ENCODE measurements around the gene MIGA2. TPM values are rescaled to one million over a fixed set of nuclear protein-coding genes. Genes with fewer than 3 reads are reported as not detected.
A peak's percentile ranks its signal among the peaks of the same experiment; 100 is the strongest.

Gene MIGA2
- total RNA-seq, 1 donor: 20.6 TPM

DNA sequence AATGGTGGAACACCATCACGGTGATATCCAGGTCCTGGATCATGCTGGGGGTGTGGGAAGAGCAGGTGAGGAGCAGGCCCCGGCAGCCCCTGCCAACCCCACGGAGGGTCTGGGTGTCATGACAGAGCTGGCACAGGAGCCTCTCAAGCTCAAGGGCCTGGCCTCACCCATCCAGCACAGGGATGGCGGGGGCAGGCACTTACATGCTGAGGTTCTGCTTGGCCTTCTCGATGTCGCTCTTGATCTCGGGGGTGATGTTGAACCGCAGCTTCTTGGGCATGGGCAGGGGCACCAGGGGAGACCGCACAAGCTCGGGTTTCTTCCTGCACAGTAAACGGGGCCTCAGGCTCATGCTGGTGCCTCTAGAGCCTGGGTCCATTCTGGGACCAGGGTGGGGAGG is 61.9 kb downstream of the MIGA2 start:
- H3K4me3 ChIP-seq (ENCODE audit: low read depth, low read length): no peak overlapping the region
- TF ChIP-seq, protein P1, sequence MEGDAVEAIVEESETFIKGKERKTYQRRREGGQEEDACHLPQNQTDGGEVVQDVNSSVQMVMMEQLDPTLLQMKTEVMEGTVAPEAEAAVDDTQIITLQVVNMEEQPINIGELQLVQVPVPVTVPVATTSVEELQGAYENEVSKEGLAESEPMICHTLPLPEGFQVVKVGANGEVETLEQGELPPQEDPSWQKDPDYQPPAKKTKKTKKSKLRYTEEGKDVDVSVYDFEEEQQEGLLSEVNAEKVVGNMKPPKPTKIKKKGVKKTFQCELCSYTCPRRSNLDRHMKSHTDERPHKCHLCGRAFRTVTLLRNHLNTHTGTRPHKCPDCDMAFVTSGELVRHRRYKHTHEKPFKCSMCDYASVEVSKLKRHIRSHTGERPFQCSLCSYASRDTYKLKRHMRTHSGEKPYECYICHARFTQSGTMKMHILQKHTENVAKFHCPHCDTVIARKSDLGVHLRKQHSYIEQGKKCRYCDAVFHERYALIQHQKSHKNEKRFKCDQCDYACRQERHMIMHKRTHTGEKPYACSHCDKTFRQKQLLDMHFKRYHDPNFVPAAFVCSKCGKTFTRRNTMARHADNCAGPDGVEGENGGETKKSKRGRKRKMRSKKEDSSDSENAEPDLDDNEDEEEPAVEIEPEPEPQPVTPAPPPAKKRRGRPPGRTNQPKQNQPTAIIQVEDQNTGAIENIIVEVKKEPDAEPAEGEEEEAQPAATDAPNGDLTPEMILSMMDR (IDR thresholded peaks at IDR 0.05; ENCODE audit: insufficient read depth, low read length): no peak
- DNase-seq (ENCODE audit: low read depth): no peak

DNA sequence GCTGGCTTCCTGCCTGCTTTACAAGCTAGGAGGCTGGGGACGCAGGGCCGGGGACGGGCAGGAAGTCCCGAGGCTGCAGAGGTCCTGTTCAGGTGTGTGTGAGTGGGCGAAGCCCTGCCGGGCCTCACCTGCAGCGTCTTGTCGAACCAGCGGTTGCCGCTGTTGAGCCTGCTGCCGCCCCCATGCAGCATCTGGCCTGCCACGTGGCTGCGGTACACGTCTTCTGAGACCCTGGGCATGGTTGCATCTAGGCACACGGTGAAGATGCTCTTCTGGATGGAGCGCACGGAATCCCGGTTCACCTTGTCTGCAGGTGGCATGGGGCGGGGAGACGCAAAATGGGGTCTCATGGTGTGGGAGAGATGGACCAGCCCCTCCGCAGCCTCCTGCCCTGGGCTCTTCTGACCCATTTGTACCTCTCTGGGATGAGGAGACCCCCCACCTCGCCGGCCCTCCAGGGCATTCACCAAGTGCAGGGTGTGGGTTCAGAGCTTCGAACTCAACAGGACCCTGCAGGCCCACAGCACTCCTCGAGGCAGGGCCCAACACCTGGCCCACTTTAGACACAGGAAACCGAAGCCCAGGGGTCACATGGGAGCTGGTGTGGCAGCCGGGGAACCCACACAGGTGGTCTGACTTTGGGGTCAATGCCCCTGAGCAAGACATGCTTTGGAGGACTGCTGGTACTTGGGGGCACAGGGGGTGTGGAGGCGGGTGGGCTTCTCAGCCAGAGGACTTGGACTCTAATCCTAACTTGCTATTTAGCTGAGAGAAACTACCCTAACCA is 64.2 kb downstream of the MIGA2 start:
- DNase-seq (ENCODE audit: low read depth): no peak
- no peak overlapping the region for H3K4me3 ChIP-seq (ENCODE audit: low read depth, low read length)
- TF ChIP-seq, protein P1 (IDR thresholded peaks at IDR 0.05; ENCODE audit: insufficient read depth, low read length): no peak

DNA sequence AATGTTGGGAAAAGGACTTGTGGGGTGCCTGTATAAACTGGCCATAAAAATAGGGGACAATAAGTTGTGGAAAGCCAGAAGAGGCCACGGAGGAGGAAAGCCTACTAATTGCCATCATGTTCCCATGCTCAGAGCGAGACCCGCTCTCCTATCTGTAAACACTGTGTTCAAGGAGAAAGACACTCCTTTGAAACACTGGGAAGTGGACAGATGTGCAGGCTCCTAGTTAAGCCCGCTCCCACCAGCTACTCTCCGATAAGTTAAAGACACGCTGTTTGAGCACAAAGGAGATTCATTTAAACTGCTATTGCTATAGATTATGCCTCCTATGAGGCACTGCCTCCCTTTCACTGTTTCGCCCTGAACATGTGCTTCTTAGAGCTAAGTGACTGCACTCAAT is 64.9 kb downstream of the MIGA2 start:
- no peak overlapping the region for H3K4me3 ChIP-seq (ENCODE audit: low read depth, low read length)
- DNase-seq (ENCODE audit: low read depth): no peak
- TF ChIP-seq, protein P1 (IDR thresholded peaks at IDR 0.05; ENCODE audit: insufficient read depth, low read length): no peak

DNA sequence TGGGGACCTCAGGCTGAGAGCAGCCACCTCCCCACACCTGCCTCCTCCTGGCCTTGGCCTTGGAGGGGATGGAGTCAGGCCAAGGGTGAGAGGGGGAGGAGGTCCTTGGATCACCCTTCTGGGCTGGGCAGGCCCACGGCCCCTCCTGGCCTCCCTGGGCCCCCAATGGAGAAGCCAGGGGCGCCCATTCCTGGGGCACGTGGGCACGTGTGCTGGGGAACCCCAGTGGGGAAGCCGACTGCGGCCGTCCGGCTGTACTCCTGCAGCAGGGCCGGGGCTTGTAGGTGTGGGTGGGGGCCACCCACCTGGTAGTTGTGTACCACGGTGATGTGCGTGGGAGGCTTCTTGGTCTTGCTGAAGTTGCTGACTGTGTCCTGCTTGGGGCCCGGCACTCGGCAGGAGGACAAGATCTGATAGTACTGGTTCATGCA is 65.7 kb downstream of the MIGA2 start:
- no peak overlapping the region for H3K4me3 ChIP-seq (ENCODE audit: low read depth, low read length)
- TF ChIP-seq, protein P1 (IDR thresholded peaks at IDR 0.05; ENCODE audit: insufficient read depth, low read length): no peak
- DNase-seq (ENCODE audit: low read depth): no peak

DNA sequence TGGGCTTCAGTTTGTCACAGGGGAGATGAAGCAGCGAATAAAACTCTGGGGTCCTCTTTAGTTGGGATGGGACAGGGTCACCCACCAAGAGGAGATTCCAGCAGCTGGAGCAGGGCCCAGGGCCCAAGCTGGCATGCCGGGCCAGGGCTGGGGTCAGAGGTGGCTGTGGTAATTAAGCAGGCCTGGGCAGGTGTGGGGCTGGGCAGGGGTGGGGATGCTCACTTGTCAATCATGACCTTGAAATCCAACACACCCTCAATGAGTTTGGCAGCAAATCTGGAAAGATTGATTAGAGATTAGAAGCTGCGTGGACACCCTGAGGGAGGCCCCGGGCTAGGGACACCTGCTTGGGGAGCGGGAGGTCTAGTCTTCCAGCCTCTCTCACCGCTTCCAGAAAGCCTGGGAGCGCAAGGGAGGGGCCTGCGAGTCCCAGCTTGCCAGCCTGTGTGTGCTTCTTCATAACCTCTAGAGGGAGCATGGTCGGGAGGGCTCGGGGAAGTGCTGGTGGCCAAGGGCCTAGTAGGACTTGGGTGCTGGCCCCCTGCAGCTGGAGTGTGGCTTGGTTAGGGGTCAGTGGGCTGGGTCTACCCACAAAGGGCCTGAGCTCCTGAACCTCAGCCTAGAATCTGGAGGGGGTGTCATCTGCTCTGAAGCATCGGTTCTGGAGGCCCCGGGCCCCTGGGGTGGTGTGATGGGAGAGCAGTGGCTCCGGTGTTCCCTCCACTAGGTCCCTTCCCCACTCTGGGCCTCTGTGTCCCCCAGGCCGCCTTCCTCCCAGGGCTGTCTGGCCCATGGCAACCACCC is 66.6 kb downstream of the MIGA2 start:
- H3K4me3 ChIP-seq (ENCODE audit: low read depth, low read length): no peak overlapping the region
- DNase-seq (ENCODE audit: low read depth): peak; percentile 34
- TF ChIP-seq, protein P1 (IDR thresholded peaks at IDR 0.05; ENCODE audit: insufficient read depth, low read length): peak; percentile 58

DNA sequence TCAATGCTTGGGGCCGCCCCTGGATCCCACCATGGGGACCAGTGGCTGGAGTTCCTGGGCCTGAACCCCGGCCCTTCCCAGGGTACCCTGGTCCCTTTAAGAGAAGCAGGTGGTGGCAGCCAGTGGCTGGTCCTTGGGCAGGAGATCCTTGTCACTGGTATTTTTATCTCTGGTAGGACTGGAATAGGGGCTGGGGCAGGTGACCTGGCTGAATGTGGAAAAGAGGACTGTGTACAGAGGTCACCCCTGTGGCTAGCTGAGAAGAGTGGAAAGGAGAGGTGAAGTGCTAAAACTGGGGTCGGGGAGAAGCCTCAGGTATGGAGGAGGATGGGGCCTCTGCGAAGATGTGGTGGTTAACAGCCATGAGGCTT is 67.2 kb downstream of the MIGA2 start:
- no peak for DNase-seq (ENCODE audit: low read depth)
- H3K4me3 ChIP-seq (ENCODE audit: low read depth, low read length): no peak overlapping the region
- TF ChIP-seq, protein P1 (IDR thresholded peaks at IDR 0.05; ENCODE audit: insufficient read depth, low read length): no peak

Data from fibroblast of the aortic adventitia (primary cell).